Gastrocnemius medialis (tissue), 4 donors: ENCODE results near the gene PSTK.

ENCODE experiments used
- CTCF ChIP-seq, 5 experiments: fragments of 450-650 bp in 3 of 5; fragments of 200-600 bp in 2 of 5; sonication (generic) in 2 of 5; IDR thresholded peaks in 4 of 5; conservative IDR thresholded peaks in 1 of 5; 1 replicate in 4 of 5; 2 replicates in 1 of 5; pipeline ENCODE4 v1.5.1; 2016 to 2019; ENCODE audit warnings: antibody characterized with exemption in 5 of 5, mild to moderate bottlenecking in 3 of 5, moderate library complexity in 3 of 5
- POLR2A ChIP-seq, 2 donors: fragments of 450-650 bp; IDR thresholded peaks; one replicate each; pipeline ENCODE4 v1.6.1; 2017; ENCODE audit warnings: antibody characterized with exemption in 2 of 2, mild to moderate bottlenecking in 2 of 2, moderate library complexity in 2 of 2

GRCh38 chr10:123026302-123026701, 46.1 kb downstream of the PSTK start:
- TF ChIP-seq POLR2A (IDR thresholded peaks at IDR 0.05) = no peak
- TF ChIP-seq CTCF (IDR thresholded peaks at IDR 0.05 in 4 of 5, conservative IDR thresholded peaks at IDR 0.05 in 1 of 5) = no peak
